Neural crest cell (in vitro differentiated cells): ENCODE measurements around the gene STEAP3. TPM values are rescaled to one million over a fixed set of nuclear protein-coding genes. Genes with fewer than 3 reads are reported as not detected.
A peak's percentile ranks its signal among the peaks of the same experiment; 100 is the strongest.

ENCODE experiments used
- DNase-seq: peaks from one replicate; pipeline ENCODE4 v3.0.0; 2021; ENCODE audit warnings: low read depth, mixed read lengths, low spot score
- H3K27ac Mint-ChIP-seq: one replicate; pipeline ENCODE4 v1.8.0; 2021; ENCODE audit warnings: mild to moderate bottlenecking, mixed read lengths; ENCODE audit not compliant: unreplicated experiment
- H3K27me3 Mint-ChIP-seq: 2 replicates; pipeline ENCODE4 v1.8.0; 2021; ENCODE audit warnings: low read depth, mild to moderate bottlenecking, mixed read lengths
- H3K36me3 Mint-ChIP-seq: 2 replicates; pipeline ENCODE4 v1.8.0; 2021; ENCODE audit warnings: low read depth, mild to moderate bottlenecking, mixed read lengths
- H3K4me1 Mint-ChIP-seq: 2 replicates; pipeline ENCODE4 v1.8.0; 2021; ENCODE audit warnings: mixed read lengths
- H3K4me3 Mint-ChIP-seq: one replicate; pipeline ENCODE4 v1.8.0; 2021; ENCODE audit warnings: mild to moderate bottlenecking, mixed read lengths
- H3K9me3 Mint-ChIP-seq: 2 replicates; pipeline ENCODE4 v1.8.0; 2021; ENCODE audit warnings: mixed read lengths
- total RNA-seq: library from RNA; stranded (reverse); gene quantifications from 2 replicates; pipeline ENCODE4 v1.2.1, GENCODE V29; 2021
- TF ChIP-seq, protein P1 (sequence below): fragments of 200-600 bp; sonication (generic); conservative IDR thresholded peaks from 2 replicates; pipeline ENCODE4 v1.5.0; 2021; ENCODE audit warnings: antibody characterized with exemption, mild to moderate bottlenecking

STEAP3 gene
- total RNA-seq, 1 donor from 2014 or later: 0.77 TPM

DNA sequence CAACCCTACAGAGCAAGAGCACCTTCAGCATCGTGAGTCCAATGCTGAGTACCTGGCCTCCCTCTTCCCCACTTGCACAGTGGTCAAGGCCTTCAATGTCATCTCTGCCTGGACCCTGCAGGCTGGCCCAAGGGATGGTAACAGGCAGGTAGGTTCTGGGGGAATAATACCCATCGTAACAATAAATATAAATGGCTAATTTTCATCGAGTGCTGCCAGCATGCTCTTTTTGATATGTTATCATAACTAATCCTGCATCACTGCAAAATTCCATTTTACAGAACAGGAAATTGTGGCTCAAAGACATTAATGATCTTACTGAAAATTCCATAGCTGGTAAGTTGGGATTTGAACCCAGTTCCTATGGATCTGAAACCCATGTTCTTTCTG, 22.2 kb downstream of the STEAP3 start:
- no peaks in the 10 kb centered on the region for H3K27me3 Mint-ChIP-seq
- no peak overlapping the region for H3K4me3 Mint-ChIP-seq
- H3K9me3 Mint-ChIP-seq: peaks cover 2% of the 10 kb centered on the region
- H3K4me1 Mint-ChIP-seq: no peaks in the 10 kb centered on the region
- no peak overlapping the region for H3K27ac Mint-ChIP-seq
- TF ChIP-seq, protein P1, sequence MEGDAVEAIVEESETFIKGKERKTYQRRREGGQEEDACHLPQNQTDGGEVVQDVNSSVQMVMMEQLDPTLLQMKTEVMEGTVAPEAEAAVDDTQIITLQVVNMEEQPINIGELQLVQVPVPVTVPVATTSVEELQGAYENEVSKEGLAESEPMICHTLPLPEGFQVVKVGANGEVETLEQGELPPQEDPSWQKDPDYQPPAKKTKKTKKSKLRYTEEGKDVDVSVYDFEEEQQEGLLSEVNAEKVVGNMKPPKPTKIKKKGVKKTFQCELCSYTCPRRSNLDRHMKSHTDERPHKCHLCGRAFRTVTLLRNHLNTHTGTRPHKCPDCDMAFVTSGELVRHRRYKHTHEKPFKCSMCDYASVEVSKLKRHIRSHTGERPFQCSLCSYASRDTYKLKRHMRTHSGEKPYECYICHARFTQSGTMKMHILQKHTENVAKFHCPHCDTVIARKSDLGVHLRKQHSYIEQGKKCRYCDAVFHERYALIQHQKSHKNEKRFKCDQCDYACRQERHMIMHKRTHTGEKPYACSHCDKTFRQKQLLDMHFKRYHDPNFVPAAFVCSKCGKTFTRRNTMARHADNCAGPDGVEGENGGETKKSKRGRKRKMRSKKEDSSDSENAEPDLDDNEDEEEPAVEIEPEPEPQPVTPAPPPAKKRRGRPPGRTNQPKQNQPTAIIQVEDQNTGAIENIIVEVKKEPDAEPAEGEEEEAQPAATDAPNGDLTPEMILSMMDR: no peak
- no peak for DNase-seq
- H3K36me3 Mint-ChIP-seq: no peaks in the 10 kb centered on the region

DNA sequence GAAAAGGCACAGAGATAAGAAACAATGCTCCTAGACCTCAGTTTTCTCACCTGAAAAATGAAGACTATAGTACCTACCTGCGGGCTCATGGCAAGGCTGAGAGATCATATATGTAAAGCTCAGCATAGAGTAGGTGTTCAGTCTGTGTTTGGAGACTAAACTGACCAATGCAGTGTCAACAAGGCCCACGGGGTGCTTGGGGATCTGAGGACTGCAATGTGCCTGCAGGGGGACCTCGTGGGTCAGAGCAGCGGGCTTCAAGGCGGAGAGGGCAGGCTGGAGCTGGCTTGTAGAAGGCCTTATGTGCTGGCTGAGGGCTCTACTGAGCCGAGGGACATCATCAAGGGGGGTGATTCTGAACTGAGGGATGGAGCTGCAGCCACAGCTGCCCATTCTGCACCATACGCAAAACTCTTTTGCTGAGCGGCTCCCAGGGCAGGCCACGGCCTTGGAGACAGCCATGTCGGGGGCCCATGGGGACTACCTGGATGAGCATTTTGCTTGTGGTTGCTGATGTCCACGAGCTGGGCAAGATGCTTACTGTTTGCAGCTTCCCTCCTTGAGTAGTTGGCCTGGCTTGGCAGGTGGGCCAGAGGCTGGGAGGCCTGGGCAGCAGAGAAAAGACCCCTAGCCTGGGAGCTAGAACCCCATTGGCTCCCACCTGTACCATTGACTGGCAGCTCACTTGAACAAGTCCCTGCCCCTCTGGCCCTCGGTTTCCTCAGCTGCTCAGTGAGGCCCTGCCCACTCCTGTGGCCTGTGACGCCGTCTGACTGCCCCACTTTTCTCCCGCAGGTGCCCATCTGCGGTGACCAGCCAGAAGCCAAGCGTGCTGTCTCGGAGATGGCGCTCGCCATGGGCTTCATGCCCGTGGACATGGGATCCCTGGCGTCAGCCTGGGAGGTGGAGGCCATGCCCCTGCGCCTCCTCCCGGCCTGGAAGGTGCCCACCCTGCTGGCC, 23.5 kb downstream of the STEAP3 start:
- Mint-ChIP-seq H3K27me3 (no peaks in the 10 kb centered on the region), H3K9me3 (peaks cover 2% of the 10 kb centered on the region), H3K36me3 (no peaks in the 10 kb centered on the region), H3K4me1 (no peaks in the 10 kb centered on the region), H3K27ac (no peak overlapping the region), H3K4me3 (no peak overlapping the region)
- TF ChIP-seq, protein P1: no peak
- no peak for DNase-seq

DNA sequence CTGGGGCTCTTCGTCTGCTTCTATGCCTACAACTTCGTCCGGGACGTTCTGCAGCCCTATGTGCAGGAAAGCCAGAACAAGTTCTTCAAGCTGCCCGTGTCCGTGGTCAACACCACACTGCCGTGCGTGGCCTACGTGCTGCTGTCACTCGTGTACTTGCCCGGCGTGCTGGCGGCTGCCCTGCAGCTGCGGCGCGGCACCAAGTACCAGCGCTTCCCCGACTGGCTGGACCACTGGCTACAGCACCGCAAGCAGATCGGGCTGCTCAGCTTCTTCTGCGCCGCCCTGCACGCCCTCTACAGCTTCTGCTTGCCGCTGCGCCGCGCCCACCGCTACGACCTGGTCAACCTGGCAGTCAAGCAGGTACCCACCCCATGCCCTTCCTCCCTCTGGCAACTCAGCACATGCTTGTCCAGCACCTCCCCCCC, 24.2 kb downstream of the STEAP3 start:
- no peak overlapping the region for H3K4me3 Mint-ChIP-seq
- no peaks in the 10 kb centered on the region for H3K27me3 Mint-ChIP-seq
- no peaks in the 10 kb centered on the region for H3K4me1 Mint-ChIP-seq
- H3K36me3 Mint-ChIP-seq: no peaks in the 10 kb centered on the region
- peaks cover 2% of the 10 kb centered on the region for H3K9me3 Mint-ChIP-seq
- no peak overlapping the region for H3K27ac Mint-ChIP-seq
- TF ChIP-seq, protein P1: no peak
- DNase-seq: no peak

DNA sequence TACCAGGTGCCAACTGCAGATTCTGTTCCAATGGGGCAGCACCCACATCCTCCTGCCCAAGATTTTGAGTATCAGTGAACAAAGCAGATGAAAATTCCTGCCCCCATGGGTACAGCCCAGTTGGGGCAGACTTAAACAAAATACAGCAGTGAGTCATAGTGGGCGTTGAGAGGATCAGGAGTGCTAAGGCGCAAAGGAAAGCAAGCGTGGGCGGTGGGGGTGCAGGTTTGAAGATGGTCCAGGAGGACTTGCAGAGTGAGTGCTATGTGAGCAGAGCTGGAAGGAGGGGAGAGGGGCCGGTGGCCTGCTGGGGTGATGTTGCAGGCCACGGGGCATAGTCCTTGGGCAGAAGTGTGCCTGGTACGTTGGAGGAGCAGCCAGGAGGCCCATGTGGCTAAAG, 24.7 kb downstream of the STEAP3 start:
- DNase-seq: no peak
- H3K9me3 Mint-ChIP-seq: peaks cover 2% of the 10 kb centered on the region
- H3K4me1 Mint-ChIP-seq: no peaks in the 10 kb centered on the region
- no peak overlapping the region for H3K4me3 Mint-ChIP-seq
- peak overlapping the region; percentile 66 for H3K27ac Mint-ChIP-seq
- no peaks in the 10 kb centered on the region for H3K27me3 Mint-ChIP-seq
- H3K36me3 Mint-ChIP-seq: no peaks in the 10 kb centered on the region
- TF ChIP-seq, protein P1: no peak

DNA sequence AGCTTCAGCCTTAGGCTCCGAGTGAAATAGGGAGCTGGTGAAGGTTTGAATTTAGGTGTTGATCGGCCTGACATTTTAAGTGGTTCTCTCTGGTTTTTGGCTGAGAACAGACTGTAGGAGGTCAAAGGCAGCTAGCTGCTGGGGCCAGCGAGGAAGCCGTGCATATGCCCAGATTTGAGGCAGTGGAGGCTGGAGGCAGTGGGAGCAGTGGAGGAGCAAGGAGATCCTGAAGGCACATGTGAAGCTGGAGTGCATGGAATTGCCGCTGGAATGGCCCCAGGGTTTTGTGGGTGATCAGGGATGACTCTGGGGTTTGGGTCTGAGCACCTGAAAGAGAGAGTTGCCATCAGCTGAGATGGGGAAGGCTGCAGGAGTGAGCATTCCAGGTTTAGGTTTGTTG, 25.1 kb downstream of the STEAP3 start:
- no peak overlapping the region for H3K4me3 Mint-ChIP-seq
- no peaks in the 10 kb centered on the region for H3K4me1 Mint-ChIP-seq

More for the DNA sequence above, 25.1 kb downstream of the STEAP3 start:
- Mint-ChIP-seq H3K9me3 (peaks cover 2% of the 10 kb centered on the region), H3K36me3 (no peaks in the 10 kb centered on the region), H3K27me3 (no peaks in the 10 kb centered on the region), H3K27ac (no peak overlapping the region)
- TF ChIP-seq, protein P1: no peak
- DNase-seq: no peak
